ENCODE data around the gene TMEM106A.
"Not testable (repeated sequence)": the region's sequence is repeated elsewhere in the genome, so short reads cannot be mapped to it uniquely, and the experiment has no call there.

TMEM106A gene

DNA sequence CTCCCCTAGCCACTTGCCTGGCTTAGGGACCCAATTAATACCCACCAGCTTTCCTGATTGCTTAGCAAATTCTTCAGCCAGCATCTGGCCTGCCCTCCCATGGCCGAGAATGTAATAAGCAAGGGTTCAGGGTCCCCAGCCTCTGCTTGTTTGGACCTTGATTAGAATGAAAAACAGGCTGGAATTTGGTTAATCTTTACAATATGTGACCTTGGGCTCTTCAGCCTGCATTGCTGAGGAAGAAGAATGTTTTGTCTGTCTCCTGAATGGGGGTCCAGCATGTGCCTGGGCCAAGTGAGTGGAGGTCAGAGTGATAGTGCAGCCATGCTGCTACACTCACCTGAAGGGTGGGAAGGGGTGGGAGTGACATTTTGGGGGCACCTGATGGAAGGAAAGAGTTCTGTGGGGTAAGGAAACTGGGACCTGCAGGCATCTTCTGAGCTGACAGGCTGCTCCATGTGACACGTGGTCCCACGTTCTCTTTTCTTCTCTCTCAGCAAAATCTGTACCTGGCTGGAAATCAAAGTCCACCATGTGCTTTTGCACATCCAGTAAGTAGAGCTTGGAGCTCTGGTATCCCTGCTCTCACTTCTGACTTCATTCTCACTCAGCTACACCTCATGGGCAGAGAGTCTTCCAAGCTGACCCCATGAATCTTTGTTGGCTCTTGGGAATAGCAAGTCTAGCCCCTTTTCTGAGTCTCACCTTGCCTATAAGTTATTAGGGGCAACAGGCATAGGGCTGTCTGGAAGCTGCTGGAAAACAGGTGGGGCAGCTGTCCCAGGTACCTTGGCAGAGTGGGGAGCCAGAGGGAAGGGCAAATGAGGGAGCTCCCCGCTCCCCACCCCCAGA lies 5.3 kb downstream of the TMEM106A start:
- Histone ChIP-seq H3K9me3 (ENCODE audit: control insufficient read depth, low read length) (no peaks in the 10 kb centered on the region), H3K36me3 (ENCODE audit: control insufficient read depth, insufficient read depth, low read length) (peaks cover 39% of the 10 kb centered on the region), H3K4me3 (ENCODE audit: extremely low read depth, insufficient read depth, low read length, poor library complexity, severe bottlenecking) (no peak overlapping the region), H3K4me1 (ENCODE audit: control insufficient read depth, insufficient read depth, low read length, poor library complexity, severe bottlenecking) (peaks cover 7% of the 10 kb centered on the region), H3K27ac (ENCODE audit: low read depth, low read length, severe bottlenecking) (no peak overlapping the region)
- WGBS, 2 experiments (ENCODE audit: insufficient coverage in 2 of 2) = 80 to 97% methylated on average over 4 of the region's 4 CpGs

DNA sequence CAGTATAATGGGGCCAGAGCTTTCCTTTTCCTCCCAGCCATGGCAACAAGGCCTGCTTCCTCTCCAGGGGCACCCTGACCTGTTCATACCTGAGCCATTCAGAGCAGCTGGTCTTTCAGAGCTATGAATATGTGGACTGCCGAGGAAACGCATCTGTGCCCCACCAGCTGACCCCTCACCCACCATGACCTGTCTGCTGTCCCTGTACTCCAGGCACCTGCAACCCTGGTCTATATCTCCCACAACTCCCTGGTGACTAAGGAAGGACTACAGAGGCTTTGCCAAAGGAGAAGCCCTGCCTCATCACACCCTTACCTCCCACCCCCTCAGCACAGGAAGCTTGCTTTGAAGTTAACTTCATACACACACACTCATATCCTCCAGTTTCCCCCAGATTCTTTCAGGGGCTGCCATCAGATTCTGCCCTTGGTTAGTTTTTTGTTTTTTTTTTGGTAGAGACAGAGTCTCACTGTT lies 6.0 kb downstream of the TMEM106A start:
- H3K36me3 ChIP-seq (ENCODE audit: control insufficient read depth, insufficient read depth, low read length) = peaks cover 39% of the 10 kb centered on the region
- WGBS, 2 experiments (ENCODE audit: insufficient coverage in 2 of 2) = 83 to 95% methylated on average over 2 of the region's 2 CpGs
- no peak overlapping the region for H3K27ac ChIP-seq (ENCODE audit: low read depth, low read length, severe bottlenecking)
- H3K4me1 ChIP-seq (ENCODE audit: control insufficient read depth, insufficient read depth, low read length, poor library complexity, severe bottlenecking) = peaks cover 1% of the 10 kb centered on the region
- no peaks in the 10 kb centered on the region for H3K9me3 ChIP-seq (ENCODE audit: control insufficient read depth, low read length)
- H3K4me3 ChIP-seq (ENCODE audit: extremely low read depth, insufficient read depth, low read length, poor library complexity, severe bottlenecking) = no peak overlapping the region

DNA sequence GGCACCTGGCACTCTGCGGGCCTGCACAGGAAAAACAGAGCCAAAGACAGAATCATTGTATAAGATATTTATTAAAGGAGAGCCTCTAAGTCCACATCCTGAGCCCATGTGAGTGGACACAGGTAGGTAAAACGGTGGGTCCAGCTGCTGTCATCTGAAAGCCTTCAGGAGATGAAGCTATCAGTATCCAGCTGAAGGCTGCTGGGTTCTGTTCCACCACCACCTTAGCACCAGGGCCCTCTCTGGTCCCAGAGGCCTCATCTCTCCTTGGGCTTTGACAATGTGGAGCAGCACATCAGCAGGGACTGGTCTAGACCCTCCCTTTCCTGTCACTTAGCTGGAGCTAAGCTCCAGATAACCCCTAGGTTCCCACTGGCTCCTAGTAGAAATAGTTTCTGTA lies 7.3 kb downstream of the TMEM106A start:
- peaks cover 28% of the 10 kb centered on the region for H3K36me3 ChIP-seq (ENCODE audit: control insufficient read depth, insufficient read depth, low read length)
- H3K4me3 ChIP-seq (ENCODE audit: extremely low read depth, insufficient read depth, low read length, poor library complexity, severe bottlenecking) = no peak overlapping the region
- WGBS, 2 experiments (ENCODE audit: insufficient coverage in 2 of 2) = 88 to 100% methylated on average over 1 of the region's 2 CpGs
- H3K9me3 ChIP-seq (ENCODE audit: control insufficient read depth, low read length) = no peaks in the 10 kb centered on the region
- H3K27ac ChIP-seq (ENCODE audit: low read depth, low read length, severe bottlenecking) = peak overlapping the region; percentile 16
- H3K4me1 ChIP-seq (ENCODE audit: control insufficient read depth, insufficient read depth, low read length, poor library complexity, severe bottlenecking) = no peaks in the 10 kb centered on the region

DNA sequence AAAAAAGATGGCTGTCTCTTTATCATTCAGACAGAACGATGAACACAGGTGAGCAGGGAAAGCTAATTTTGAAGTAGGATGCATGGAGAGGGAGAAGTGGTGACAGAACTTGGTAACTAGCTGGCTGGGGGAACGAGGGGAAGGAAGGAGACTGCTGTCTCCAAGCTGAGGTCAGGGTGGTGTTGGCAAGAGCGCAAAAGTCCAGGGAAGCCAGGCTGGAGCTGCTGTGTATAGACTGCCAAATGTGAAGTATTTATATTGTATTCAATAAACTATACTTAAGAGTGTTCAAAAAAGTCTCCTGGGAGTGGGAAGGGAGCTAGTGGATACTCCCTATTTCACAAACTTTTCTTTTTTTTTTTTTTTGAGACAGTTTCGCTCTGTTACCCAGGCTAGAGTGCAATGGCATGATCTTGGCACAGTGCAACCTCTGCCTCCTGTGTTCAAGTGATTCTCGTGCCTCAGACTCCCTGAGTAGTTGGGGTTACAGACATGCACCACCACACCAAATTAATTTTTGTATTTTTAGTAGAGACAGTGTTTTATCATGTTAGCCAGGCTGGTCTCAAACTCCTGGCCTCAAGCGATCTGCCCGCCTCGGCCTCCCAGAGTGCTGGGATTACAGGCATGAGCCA lies 8.2 kb downstream of the TMEM106A start:
- Histone ChIP-seq H3K4me1 (ENCODE audit: control insufficient read depth, insufficient read depth, low read length, poor library complexity, severe bottlenecking) (no peaks in the 10 kb centered on the region), H3K27ac (ENCODE audit: low read depth, low read length, severe bottlenecking) (no peak overlapping the region), H3K9me3 (ENCODE audit: control insufficient read depth, low read length) (no peaks in the 10 kb centered on the region), H3K4me3 (ENCODE audit: extremely low read depth, insufficient read depth, low read length, poor library complexity, severe bottlenecking) (no peak overlapping the region), H3K36me3 (ENCODE audit: control insufficient read depth, insufficient read depth, low read length) (peaks cover 22% of the 10 kb centered on the region)
- WGBS, 2 experiments (ENCODE audit: insufficient coverage in 2 of 2) = 91 to 93% methylated on average over 5 of the region's 8 CpGs

DNA sequence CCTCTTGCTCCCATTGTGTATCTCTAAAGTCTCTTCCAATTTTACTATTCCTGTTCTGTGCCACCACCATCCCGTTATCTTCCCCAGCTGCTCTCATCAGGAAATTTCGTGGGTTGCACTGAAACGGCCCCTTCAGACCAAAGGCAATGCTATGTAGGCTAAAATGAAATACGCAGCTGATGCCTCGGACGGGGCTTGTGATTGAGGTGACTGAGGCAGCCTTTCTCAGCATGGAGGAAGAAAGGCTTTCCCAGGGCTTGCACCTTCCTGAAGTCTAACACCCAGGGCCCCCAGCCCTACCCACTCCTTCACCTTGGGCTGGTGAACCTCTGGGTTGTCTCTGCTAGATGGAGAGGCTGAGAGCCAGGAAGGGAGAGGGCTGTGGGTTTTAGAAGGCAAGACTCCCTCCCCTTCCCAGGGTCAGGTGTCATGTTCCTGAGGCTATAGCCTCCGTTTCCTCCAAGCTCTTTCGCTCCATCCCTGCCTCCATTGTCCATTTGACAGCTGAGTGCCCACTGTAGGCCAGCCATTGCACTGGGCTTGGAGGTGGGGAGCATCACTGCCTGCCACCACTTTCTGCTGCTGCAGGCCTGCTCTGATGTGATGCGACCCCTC lies 8.9 kb downstream of the TMEM106A start:
- Histone ChIP-seq H3K36me3 (ENCODE audit: control insufficient read depth, insufficient read depth, low read length) (peaks cover 18% of the 10 kb centered on the region), H3K4me1 (ENCODE audit: control insufficient read depth, insufficient read depth, low read length, poor library complexity, severe bottlenecking) (no peaks in the 10 kb centered on the region), H3K4me3 (ENCODE audit: extremely low read depth, insufficient read depth, low read length, poor library complexity, severe bottlenecking) (no peak overlapping the region), H3K9me3 (ENCODE audit: control insufficient read depth, low read length) (no peaks in the 10 kb centered on the region), H3K27ac (ENCODE audit: low read depth, low read length, severe bottlenecking) (no peak overlapping the region)
- 89 to 91% methylated on average over 7 to 8 of the region's 9 CpGs for WGBS, 2 experiments (ENCODE audit: insufficient coverage in 2 of 2)

DNA sequence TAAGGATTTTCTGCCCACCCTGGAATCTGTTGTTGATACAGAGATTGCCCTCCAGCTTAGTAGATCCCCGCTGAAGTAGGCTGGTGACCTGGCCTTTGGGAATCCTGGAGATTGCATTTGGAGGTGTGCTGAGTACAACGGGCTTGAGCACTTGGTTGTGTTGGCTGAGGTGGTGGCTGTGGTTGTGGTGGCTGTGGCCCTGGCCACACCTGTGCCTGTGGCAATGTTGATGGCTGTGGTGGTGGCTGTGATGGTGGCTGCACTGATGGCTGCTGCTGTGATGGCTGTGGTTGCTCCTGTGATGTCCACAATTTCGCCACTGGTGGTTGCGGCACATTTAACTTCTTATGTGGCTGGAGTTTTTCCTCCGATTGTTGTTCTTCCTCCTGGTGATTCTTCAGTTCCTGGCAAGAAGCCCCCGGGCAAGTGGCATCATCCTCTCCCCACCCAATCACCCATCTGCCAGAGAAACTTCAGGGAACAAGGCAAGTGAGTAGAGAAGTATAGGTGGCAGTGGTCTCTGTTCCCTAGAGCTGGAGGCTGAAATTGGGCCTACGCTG lies 12.6 kb downstream of the TMEM106A start:
- H3K4me3 ChIP-seq (ENCODE audit: extremely low read depth, insufficient read depth, low read length, poor library complexity, severe bottlenecking) = no peak overlapping the region
- no peak overlapping the region for H3K27ac ChIP-seq (ENCODE audit: low read depth, low read length, severe bottlenecking)
- 93 to 94% methylated on average over 2 to 3 of the region's 7 CpGs for WGBS, 2 experiments (ENCODE audit: insufficient coverage in 2 of 2)
- H3K36me3 ChIP-seq (ENCODE audit: control insufficient read depth, insufficient read depth, low read length) = peaks cover 5% of the 10 kb centered on the region
- H3K9me3 ChIP-seq (ENCODE audit: control insufficient read depth, low read length) = no peaks in the 10 kb centered on the region
- no peaks in the 10 kb centered on the region for H3K4me1 ChIP-seq (ENCODE audit: control insufficient read depth, insufficient read depth, low read length, poor library complexity, severe bottlenecking)

DNA sequence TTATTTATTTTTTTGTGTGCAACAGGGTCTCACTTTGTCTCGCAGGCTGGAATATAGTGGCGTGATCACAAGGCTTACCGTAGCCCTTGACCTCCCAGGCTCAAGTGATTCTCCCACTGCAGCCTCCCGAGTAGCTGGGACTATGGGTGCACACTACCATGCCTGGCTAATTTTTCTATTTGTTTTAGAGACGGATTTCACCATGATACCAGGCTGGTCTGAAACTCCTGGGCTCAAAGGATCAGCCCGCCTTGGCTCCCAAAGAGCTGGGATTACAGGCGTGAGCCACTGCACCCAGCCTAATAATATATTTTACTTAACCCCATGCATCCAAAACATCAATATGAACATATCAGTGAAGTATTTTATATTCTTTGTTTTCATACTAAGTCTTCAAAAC lies 14.7 kb downstream of the TMEM106A start:
- Histone ChIP-seq H3K36me3 (ENCODE audit: control insufficient read depth, insufficient read depth, low read length) (peaks cover 5% of the 10 kb centered on the region), H3K4me1 (ENCODE audit: control insufficient read depth, insufficient read depth, low read length, poor library complexity, severe bottlenecking) (no peaks in the 10 kb centered on the region), H3K9me3 (ENCODE audit: control insufficient read depth, low read length) (no peaks in the 10 kb centered on the region), H3K4me3 (ENCODE audit: extremely low read depth, insufficient read depth, low read length, poor library complexity, severe bottlenecking) (no peak overlapping the region), H3K27ac (ENCODE audit: low read depth, low read length, severe bottlenecking) (no peak overlapping the region)
- 88 to 94% methylated on average over 5 to 6 of the region's 7 CpGs for WGBS, 2 experiments (ENCODE audit: insufficient coverage in 2 of 2)

DNA sequence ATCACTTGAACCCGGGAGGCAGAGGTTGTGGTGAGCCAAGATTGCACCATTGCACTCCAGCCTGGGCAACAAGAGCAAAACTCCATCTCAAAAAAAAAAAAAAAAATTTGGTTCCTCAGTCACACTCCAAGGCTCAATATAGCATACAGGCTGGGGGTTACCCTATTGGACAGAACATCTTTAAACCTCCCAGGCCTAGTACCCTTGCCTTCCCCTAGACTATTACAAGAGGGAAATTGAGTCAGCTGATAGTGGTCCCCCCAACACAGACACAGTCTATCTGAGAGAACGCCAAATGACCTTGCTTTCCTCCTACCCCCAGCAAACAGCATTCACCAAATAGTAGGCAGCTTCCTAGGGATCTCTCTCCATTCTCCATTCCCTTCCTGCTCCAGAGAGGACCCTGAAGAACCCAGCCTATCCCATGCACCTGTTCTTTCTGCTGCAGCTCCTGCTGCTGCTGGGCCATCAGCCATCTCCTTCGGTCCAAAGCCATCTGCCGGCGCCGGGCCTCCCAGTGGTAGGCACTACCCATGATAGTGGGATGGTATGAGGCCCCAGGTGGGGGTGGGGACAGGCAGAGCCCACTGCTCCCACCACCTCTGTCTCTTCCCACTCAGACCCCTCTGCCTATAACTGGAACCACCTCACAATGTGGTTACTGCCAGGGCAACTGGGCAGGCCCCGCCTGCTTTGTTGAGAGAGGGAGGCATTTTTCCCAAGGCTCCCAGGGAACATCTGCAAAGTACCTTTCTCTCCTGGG lies 16.5 kb downstream of the TMEM106A start, which contains the start of gene CCDC200:
CCDC200 (minus strand) TSS at position 604 of the 763 bp plus-strand sequence; CDS start at position 535, 69 bp downstream.
- no CpG with 5 or more reads among the region's 7 CpGs for WGBS, 2 experiments (ENCODE audit: insufficient coverage in 2 of 2)
- H3K4me3 ChIP-seq (ENCODE audit: extremely low read depth, insufficient read depth, low read length, poor library complexity, severe bottlenecking); H3K36me3 ChIP-seq (ENCODE audit: control insufficient read depth, insufficient read depth, low read length); H3K9me3 ChIP-seq (ENCODE audit: control insufficient read depth, low read length); H3K27ac ChIP-seq (ENCODE audit: low read depth, low read length, severe bottlenecking); H3K4me1 ChIP-seq (ENCODE audit: control insufficient read depth, insufficient read depth, low read length, poor library complexity, severe bottlenecking): not testable (repeated sequence)

DNA sequence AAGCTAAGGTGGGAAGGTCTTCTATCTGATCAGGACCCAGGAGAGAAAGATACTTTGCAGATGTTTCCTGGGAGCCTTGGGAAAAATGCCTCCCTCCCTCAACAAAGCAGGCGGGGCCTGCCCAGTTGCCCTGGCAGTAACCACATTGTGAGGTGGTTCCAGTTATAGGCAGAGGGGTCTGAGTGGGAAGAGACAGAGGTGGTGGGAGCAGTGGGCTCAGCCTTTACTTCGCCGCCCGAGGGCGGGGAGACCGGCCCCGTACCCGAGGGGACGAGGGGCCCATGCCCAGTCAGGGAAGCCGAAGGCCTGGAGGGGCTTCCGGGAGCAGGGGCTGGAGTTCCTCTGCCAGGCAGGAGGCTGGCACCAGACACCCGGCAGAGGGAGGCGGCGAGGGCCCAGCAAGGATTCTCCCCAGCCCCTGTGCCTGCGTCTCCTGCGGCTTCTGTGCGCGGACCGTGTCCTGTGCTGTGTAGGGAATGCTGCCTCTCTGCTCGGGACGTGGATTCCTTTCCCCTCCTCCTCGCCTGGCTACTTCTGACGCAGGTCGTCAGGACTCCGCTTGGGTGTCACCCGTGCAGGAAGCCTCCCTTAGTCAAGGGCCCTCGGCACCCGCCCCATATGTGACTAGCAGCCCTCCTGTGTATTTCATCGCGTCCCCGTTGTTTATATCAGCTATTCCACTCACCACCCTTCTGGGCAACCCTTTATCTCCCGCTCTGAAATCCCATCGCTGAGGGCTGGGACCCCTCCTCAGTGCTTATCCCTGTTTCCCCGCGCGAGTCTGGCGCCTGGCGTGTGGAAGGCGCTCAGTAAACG lies 19.7 kb downstream of the TMEM106A start:
- H3K9me3 ChIP-seq (ENCODE audit: control insufficient read depth, low read length); H3K4me3 ChIP-seq (ENCODE audit: extremely low read depth, insufficient read depth, low read length, poor library complexity, severe bottlenecking); H3K27ac ChIP-seq (ENCODE audit: low read depth, low read length, severe bottlenecking); H3K36me3 ChIP-seq (ENCODE audit: control insufficient read depth, insufficient read depth, low read length); H3K4me1 ChIP-seq (ENCODE audit: control insufficient read depth, insufficient read depth, low read length, poor library complexity, severe bottlenecking): not testable (repeated sequence)
- no CpG with 5 or more reads among the region's 40 CpGs for WGBS, 2 experiments (ENCODE audit: insufficient coverage in 2 of 2)
